ENCODE data around the gene CDC16. TPM values are rescaled to one million over a fixed set of nuclear protein-coding genes. Genes with fewer than 3 reads are reported as not detected.

The CDC16 gene
- total and polyA plus RNA-seq, 9 of the 15 experiments (the other 6 are each of a cell fraction or from before 2014, with no cell fraction given), result 23.2 to 102 (median 51.6) TPM

DNA sequence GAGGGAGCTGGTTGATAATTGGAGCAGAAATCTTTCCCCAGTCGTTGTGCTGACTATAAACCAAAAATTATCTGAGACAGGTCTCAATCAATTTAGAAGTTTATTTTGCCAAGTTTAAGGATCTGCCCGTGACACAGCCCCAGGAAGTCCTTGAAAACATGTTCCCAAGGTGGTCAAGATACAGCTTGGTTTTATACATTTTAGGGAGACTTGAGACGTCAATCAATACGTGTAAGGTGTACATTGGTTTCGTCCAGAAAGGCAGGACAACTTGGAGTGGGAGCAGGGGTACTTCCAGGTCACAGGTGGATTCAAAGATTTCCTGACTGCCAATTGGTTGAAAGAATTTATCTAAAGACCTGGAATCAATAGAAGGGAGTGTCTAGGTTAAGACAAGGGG is 38.1 kb upstream of the CDC16 start:
- no peak for DNase-seq (ENCODE audit: extremely low read depth in 1 of 4, low spot score in 3 of 4)
- no peak overlapping the region for H2AFZ ChIP-seq (ENCODE audit: low read depth, low read length)
- TF ChIP-seq CEBPG (CRISPR knock-in tag; IDR thresholded peaks at IDR 0.05) (no peak), CEBPG (tag; conservative IDR thresholded peaks at IDR 0.05 in 1 of 2, IDR thresholded peaks at IDR 0.05 in 1 of 2) (no peak)
- TF ChIP-seq, protein P1, sequence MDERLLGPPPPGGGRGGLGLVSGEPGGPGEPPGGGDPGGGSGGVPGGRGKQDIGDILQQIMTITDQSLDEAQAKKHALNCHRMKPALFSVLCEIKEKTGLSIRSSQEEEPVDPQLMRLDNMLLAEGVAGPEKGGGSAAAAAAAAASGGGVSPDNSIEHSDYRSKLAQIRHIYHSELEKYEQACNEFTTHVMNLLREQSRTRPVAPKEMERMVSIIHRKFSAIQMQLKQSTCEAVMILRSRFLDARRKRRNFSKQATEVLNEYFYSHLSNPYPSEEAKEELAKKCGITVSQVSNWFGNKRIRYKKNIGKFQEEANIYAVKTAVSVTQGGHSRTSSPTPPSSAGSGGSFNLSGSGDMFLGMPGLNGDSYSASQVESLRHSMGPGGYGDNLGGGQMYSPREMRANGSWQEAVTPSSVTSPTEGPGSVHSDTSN (CRISPR knock-in tag; IDR thresholded peaks at IDR 0.05; ENCODE audit: low read depth), result no peak
- TF ChIP-seq, protein P1 (tag; conservative IDR thresholded peaks at IDR 0.05; ENCODE audit: low read depth), result 0 out of 2 replicates have a peak, but pooled peaks have one; percentile 8
- no TSS peak for BruUV-seq (replicated peaks)
- no peak overlapping the region for H3K4me3 ChIP-seq
- no peaks in the 10 kb centered on the region for H3K27me3 ChIP-seq (ENCODE audit: control insufficient read depth in 2 of 2, insufficient read depth in 2 of 2, low read length in 2 of 2)
- ChIA-PET POLR2A (no interaction called here), CTCF (ENCODE audit: low intra/inter-chr PET ratio) (no interaction called here)
- no peak overlapping the region for H3K27ac ChIP-seq (ENCODE audit: extremely low read depth, low read depth, low read length)
- FAIRE-seq, result no peak
- intact Hi-C loops (cut with micrococcal nuclease), result no loop called here
- H4K20me1 ChIP-seq (replicated peaks; ENCODE audit: control insufficient read depth, insufficient read depth, low read length), result no peaks in the 10 kb centered on the region
- no peak for ATAC-seq
- H3K36me3 ChIP-seq (ENCODE audit: control insufficient read depth, insufficient read depth, low read length), result no peaks in the 10 kb centered on the region
- H3K9ac ChIP-seq (ENCODE audit: insufficient read depth in 1 of 2, low read depth in 2 of 2, low read length in 2 of 2), result no peak overlapping the region
- H3K4me1 ChIP-seq (replicated peaks in 1 of 2; ENCODE audit: control insufficient read depth in 2 of 2, insufficient read depth in 2 of 2, low read length in 2 of 2), result peaks cover 0 to 7% of the 10 kb centered on the region in 2 experiments; a peak in 2 of 5 replicates
- no peaks in the 10 kb centered on the region for H3K9me1 ChIP-seq (ENCODE audit: control insufficient read depth, insufficient read depth, low read length)
- in situ Hi-C loops (cut with MboI), result no loop called here
- H3K4me2 ChIP-seq (ENCODE audit: insufficient read depth, low read length), result no peak overlapping the region
- 5% methylated on average over 5 of the region's 5 CpGs for WGBS (ENCODE audit: insufficient coverage, low coverage, missing lambda C conversion rate)
- H3K9me3 ChIP-seq (replicated peaks; ENCODE audit: control insufficient read depth, insufficient read depth, low read depth, low read length), result no peaks in the 10 kb centered on the region
- H3K79me2 ChIP-seq (ENCODE audit: control insufficient read depth, insufficient read depth, low read length), result no peaks in the 10 kb centered on the region
